Head of caudate nucleus (tissue), 42 donors: Measurements from ENCODE around the gene PRDM10.
"Not testable (repeated sequence)": the region's sequence is repeated elsewhere in the genome, so short reads cannot be mapped to it uniquely, and the experiment has no call there.

Source experiments
- DNase-seq, 42 donors: peaks; one replicate each; pipeline versions ENCODE4 v3.0.0 to v3.0.0-alpha.2; 2020 to 2021; ENCODE audit warnings: mixed read lengths in 7 of 42
- intact Hi-C: fragments of 100-400 bp; cut with DNase I; formaldehyde crosslinking; loops from one replicate; pipeline ENCODE4 v1.15.0; 2022

PRDM10 gene

DNA sequence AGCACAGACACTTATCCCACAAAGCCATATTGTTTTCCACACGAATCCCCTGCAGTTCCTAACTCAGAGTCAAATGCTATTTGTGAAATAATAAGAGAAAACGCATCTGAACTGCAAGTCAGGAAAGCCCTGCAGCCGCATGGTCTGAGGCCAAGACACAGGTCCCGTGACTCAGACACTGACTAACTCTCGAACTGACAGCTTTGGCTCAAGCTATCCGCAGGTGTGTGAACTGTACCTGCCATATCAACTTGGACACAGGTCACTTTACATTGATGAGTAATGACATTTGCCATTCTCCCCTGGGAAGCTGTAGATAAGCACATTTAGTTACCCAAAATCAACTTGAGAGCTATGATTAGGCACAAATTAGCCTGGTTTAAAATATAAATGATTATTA, 72.3 kb downstream of the PRDM10 start:
- DNase-seq = no peak
- intact Hi-C loops = no loop called here

DNA sequence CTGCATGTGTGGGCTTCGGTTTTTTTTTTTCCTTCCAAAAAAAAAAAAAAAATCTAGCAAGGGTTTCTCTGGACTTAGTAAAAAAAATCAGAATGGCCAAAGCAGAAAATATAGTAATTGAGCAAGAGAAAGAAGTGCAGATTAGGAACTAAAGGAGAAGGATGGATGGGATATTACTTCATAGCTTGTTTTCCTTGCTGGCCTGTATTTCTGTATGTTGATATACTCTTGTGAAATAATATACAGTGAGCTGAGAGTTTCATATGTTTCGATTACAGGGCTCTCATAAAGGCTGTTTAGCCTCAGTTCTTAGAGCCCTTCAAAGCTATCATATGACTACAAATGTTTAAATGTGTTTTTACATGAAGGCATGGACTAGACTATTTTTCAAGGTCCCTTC, 72.9 kb downstream of the PRDM10 start:
- no peak for DNase-seq
- intact Hi-C loops = no loop called here

DNA sequence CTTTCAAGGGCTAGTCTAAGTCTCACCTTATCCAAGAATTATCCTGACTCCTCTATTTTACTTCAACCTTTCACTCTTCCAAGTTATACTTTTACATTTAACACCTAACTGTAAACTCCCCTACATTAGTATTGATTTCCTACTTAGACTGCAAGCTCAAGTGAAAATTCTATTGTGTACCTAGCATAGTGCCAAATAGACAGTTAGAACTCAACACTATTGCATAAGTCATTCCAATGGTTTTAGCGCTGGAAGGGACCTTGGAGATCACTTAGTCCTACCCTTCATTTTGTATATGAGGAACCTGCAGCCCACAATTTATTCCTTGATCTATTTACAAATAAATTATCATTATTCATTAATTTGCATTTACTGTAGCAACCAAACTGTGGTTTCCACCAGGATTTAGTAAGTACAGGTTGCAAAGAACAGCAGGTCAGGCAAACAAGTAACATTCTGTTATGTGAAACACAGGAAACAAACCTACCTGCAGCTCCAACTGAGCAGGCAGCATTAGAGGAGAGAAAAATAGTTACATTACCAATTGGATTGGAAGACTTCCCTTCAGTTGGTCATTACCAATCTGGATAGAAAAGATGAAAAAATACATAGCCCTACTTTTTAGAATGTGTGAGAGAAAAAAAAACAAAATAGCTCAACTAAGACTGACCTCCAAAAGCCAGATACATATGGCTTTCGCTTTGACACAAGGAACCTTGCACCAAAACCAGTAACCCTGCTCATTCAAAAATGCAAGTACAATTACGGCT, 73.5 kb downstream of the PRDM10 start:
- DNase-seq = no peak
- intact Hi-C loops = no loop called here

DNA sequence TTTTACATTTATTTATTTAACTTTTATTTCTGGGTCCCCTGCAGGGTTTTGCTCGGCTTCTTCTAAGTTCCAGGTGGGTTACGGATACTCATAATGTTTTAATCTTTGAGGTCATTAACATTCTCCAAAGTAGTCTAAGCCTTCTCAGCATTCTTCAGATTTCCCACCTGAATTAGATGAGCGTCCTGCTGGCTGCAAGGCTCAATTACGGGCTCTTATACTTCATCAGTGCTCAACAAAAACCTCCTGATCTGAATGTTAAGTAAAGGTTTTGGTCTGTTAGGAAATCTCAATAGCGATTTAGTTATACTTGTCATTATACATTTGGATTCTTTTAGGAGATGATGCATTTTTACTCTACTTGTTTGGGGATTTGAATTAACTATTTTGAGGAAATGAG, 80.0 kb downstream of the PRDM10 start:
- intact Hi-C loops = loop anchor here (5.0 kb wide), 1 partner anchor 210 kb away; no protein-coding TSS in a partner anchor

DNA sequence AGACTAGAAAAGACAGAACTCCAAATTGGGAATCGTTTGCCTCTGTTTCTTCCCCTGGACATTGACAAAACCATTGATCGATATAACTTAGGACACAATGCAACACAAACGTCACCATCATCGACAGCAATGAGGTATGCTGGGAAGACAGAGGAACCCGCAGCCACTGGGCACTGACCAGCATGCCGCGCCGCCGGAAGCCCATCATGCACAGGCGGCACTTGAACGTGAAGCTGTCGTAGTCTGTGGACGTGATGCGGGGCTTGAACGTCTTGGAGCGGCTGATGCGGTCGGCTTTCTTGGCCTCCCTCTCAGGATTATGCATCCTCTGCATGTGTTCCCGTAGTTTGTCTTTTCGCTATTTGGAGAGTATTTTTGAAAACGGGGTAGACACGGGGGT, 84.3 kb downstream of the PRDM10 start:
- no peak for DNase-seq
- intact Hi-C loops = no loop called here

More for the DNA sequence above, 80.0 kb downstream of the PRDM10 start:
- no peak for DNase-seq

DNA sequence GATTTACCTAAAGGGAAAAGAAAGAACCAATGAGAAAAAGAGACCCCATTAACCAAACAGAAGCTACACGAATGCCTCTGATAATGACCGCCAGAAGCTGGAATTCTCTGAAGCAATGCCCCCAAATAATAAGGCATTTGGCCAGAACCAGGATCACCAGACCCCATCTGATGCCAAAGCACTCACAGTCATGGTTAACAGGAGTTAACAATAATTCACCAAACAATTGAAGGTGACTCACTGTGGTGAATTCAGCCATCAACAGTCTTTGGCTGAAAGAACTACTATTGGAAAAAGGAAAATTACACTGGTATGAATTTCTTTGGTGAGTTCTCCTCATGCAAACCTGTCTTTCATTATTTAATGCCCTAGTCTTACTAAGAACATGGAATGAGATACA, 85.4 kb downstream of the PRDM10 start:
- no peak for DNase-seq
- intact Hi-C loops = no loop called here

DNA sequence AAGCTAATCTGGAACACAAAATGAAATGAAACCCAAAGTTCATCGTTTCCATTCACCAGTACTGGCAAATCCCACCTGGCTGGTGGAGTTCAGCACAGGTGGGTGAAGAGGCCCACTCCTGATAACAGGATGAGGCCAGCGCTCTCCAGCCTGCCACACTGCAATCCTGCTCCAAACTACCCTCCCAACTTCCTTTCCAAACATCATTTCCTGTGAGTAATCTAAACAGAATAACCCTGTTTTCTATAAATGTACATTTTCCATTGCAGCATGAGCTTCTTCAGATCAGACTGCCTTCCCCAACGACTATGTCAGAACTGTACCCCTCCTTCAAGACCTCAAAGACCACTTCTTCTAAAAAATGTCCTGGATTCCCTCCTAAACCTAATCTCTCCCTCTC, 91.3 kb downstream of the PRDM10 start:
- intact Hi-C loops = no loop called here
- DNase-seq = no peak

DNA sequence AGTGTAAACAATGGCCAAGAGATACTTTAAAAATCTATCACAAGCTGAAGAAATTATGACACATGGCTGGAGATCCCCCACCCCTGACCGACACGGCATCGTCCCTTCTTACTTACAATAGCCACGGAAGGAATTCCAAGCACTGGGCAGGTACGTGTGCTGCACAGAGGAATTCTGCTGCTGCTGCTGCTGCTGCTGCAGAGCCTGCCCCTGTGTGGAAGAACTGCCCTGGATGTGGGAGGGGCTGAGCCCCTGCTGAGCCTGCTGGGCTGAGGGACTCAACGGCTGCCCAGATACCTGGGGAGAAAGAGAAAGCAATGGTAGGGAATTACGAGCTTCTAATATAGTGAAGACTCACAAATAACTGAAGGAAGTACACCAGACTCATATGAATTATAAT, 92.3 kb downstream of the PRDM10 start:
- intact Hi-C loops = no loop called here
- DNase-seq = no peak

DNA sequence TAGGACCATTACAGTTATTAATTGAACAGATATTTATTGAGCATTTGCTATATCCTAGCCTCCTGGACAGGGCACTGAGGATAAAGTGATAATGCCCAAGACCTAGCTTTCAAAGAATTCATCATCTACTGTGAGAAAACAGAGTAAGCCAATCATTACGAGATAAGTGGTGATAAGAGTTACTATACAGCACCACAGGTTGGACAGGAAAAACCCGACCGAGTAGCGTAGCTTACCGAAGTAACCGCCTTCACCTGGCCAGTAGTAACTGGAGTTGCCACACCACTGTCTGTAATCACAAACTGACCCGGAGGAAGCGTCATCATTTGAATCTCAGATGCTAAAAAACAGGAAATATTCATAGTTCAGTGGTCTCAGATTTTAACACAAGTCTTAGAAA, 97.2 kb downstream of the PRDM10 start:
- DNase-seq = no peak
- intact Hi-C loops = no loop called here

DNA sequence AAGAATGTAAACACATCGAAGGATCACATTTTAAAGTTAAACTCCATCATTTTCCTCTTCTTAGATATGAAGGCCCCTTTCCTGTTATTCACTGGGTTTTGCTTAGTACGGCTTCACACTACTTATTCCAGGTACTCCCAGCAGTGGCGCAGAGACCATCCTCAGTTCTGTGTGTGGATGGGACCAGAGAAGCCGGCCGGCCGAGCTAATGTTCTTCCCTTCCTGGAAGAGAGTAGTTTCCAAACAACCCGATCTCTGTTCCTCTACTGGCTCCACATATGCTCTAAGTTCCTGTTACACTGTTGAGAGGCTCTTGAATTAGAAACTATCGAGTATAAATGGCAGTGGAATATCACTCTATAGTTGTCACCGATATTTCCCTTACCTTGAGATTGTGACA, 106.6 kb downstream of the PRDM10 start:
- DNase-seq = peak in 8 of 42 donors; percentile 8 to 42 (median 26)
- intact Hi-C loops = loop anchor here (10.0 kb wide), 1 partner anchor 169 kb away; the partner anchor contains the start of gene APLP2

DNA sequence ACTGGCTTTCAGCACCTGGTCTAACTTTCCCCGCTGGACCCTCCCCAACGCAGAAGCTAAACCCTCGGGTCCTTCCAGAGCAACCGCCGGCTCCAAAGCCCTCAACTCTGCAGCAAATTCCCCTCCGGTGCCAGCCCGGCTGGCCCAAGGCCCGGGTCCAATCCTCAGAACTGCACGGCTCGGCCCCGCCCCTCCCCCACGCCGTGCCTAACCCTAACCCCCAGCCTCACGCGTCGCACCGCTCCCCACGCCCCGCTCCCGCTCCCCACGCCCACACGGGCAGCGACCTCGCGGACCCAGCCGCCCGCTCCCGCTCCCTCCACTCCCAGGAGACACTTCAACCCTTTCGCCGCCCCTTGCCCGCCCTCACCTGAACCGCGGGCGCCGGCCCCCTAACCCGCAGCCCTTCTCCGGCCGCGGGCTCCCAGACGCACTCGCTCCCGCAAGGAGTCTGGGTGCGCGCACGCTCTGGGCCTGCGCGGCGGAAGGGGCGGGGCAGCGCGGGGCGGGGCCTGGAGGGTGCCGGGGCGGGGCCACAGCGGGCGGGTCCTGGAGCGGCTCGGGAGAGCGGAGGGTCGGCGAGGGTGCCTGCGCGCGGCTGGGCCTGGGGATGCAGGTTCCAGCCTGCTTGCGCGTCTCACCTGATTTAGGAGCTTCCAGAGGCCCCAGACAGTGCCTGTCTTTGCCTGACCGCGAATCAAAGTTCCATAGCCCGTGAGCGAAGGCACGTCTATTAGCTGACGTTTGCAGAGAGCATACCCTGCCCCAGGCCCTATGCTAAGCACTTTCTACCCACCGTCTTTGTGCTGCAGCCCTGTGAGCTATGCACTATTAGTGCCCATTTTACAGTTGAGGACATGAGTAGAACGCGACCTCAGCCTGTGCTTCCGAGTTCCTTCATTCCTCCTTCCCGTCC, 107.3 kb downstream of the PRDM10 start, which contains the start of gene NFRKB:
Gene NFRKB (minus strand): TSS at position 453 of the 916 bp plus-strand sequence. CDS start 2,729 bp downstream, outside the sequence.
- peak; percentile 58 to 95 (median 90) for DNase-seq
- intact Hi-C loops = loop anchor here (10.0 kb wide), 1 partner anchor 169 kb away; the partner anchor contains the start of gene APLP2

DNA sequence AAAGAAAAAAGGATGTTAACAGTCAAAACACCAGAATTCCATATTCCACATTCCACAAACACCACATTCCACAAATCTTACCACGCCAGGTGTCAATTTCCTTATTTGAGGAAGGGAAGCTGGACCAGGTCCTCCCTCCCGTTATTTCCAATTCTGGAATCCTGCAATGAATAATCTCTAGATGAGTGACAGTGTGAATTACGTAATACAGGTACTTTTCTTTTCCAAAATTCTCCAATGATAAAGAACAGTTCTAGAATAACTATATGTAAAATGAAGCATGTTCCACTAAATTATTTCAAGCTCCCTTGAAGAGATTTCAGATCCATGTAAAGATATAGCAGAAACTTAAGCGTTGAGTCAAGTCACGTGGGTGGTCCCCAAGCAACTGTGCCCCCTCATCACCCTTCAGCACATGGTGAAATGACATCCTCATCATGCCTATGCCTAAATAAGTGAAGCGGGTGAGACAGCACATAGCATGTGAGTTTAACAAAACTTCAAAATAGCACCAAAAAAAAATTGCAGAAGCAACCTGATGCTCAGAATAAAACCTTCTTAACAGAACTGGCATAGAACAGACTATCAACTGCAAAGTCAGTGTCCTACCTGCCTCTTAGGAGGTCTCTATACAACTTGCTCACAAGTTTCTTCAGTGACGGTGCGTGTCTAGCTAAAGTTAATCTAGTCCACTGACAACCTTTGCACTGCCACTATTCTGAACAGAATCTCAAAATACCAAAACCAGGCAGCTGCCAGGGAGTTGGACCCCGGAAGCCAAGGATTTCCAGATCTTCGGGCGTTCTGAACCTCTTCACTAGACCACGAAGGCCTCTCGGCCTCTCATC, 108.1 kb downstream of the PRDM10 start:
- intact Hi-C loops = loop anchor here (10.0 kb wide), 1 partner anchor 170 kb away; the partner anchor contains the start of gene APLP2
- peak in 33 of 42 donors; percentile 10 to 81 (median 44) for DNase-seq

DNA sequence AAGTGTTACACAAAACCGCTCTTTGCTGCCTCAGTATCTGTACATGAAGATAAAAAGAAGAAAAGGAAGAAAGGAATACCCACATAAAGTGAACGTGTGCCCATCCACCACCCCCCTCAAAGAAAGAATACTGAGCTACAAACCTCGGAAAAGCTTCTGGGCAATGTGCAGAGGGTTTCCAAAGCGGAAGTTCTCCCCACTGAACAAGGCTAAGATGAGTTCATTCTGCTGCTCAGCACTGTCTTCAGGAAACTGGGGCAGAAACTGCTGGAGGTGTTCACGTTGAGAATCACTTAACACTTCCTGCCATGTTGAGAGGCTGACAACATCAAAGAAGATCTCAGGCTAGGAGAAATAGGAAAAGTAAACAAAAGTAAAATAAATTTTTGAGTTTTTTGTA, 114.2 kb downstream of the PRDM10 start:
- no peak for DNase-seq
- intact Hi-C loops = no loop called here

DNA sequence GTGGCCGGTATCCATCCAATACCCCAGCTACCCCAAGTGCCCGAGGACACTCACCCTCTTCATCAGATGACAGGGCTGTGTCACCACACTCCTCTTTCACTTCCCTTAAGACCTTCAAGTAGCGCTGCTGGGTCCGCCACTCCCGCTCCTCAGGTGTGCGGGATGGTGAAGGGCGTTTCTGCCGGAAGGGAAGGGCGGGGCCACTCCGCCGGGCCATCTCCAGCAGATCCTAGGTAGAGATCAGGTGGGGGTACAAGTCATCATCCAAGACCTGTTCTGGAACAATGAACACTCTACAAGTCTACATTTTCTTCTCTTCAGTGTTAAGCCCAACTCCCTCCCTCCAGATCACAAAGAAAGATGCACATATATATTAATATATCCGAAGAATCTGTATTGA, 117.3 kb downstream of the PRDM10 start:
- intact Hi-C loops = no loop called here
- DNase-seq = no peak

DNA sequence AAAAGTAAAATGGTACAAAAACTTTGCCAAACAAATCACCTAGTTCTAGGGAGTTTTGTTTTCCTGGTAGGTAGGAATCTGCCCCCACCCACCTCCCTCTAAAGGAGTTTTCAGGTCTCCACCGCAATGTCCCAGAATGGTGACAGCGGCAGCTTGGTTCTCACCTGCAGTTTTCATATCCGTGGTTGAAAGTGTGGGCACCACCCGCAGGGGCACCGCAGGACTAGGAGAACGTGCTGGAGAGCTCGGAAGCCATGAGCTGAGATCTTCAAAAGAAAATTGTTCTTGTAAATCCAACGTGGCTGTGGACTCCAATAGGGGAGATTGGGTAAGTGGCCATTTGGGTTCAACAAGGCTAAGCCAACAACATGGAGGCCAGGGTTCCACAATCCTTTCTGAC, 118.1 kb downstream of the PRDM10 start:
- intact Hi-C loops = no loop called here
- no peak for DNase-seq

DNA sequence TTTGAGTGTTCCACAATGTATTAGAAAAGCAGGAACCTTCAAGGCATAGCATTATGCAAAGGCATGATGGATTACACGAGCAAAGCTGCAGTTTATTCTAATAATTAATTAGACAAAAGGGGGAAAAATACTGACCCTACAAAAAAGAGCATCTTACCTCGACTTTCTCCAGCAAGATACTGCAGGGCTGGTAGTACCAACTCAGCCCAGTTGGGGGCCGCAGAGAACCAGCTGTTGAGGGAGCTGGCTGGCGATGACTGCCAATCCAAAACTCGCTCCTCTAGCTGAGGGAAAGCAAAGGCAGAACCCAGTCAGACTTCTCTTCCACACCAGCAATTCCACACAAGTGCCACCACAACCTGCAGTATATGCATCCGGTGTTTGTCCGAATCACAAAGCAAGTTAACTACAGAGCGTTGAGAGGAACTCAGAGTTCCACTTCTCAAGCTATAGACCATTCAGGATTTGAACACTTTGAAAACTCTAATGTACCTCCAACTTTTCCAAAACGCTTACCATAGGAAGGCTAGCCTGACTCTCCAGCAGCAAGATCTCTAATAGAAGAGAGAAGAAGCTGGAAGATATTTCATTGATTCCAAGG, 121.0 kb downstream of the PRDM10 start:
- intact Hi-C loops = no loop called here
- DNase-seq = peak in 26 of 42 donors; percentile 13 to 68 (median 36)

DNA sequence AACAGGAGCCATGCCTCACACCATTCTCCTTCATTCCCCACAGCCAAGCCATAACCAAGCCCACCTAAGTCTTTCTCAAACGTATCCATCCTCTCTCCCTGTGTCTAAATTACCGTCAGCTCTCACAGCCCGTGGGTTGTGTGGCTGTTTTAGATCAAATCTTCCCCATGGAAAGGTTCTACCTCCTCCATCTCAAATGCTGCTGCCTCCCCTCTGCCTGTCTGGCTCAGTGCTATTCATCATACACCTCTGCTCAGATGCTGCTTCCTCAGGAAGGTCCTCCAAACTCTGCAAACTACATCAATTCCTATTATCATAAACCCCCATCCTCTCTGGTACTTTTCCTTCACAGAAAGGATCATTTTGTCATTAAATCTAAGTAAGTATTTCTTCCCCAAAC, 122.3 kb downstream of the PRDM10 start:
- peak in 15 of 42 donors; percentile 17 to 67 (median 37) for DNase-seq
- intact Hi-C loops = no loop called here

DNA sequence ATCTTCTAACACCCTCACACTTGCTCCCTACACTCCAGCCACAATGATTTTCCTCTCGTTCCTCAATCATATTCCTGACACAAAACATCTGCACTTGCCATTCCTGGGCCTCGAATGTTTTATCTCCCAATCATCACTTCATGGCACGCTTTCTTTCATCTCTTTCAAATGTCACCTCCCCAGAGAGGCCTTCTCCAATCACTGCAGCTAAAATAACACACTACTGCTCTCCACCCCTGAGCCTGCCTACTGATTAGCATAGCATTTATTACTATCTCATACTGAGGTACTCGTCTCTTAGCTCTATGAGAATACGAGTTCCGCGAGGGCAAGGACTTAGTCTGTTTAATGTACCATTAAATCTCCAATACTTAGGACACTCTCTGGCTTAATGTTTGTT, 130.7 kb downstream of the PRDM10 start:
- intact Hi-C loops = no loop called here
- no peak for DNase-seq

DNA sequence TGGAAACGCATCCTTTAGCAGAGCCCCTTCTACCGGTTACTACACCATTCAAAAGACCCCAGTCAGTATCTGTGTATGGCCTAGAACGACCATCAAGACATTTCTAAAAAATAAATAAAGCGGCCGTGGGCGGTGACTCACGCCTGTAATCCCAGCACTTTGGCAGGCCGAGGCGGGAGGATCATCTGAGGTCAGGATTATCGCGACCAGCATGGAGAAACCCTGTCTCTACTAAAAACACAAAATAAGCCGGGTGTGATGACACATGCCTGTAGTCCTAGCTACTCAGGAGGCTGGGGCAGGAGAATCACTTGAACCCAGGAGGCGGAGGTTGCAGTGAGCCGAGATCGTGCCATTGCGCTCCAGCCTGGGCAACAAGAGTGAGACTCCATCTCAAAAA, 134.0 kb downstream of the PRDM10 start:
- DNase-seq, intact Hi-C loops: not testable (repeated sequence)
